SH-SY5Y (cell line): ENCODE data around the gene HABP2.

ENCODE experiments used
- GATA2 ChIP-seq: IDR thresholded peaks from 2 replicates; pipeline ENCODE4 v1.6.1; 2011; ENCODE audit warnings: mild to moderate bottlenecking, low read depth, low read length
- GATA3 ChIP-seq: IDR thresholded peaks from 2 replicates; pipeline ENCODE4 v1.6.1; 2011; ENCODE audit warnings: low read depth, mild to moderate bottlenecking, low read length, moderate library complexity

GRCh38 chr10:113561214-113561613 lies 8.4 kb downstream of the HABP2 start:
- TF ChIP-seq GATA2: no peak
- TF ChIP-seq GATA3: no peak
